HG02759 (cell line): Measurements from ENCODE around the gene MXD3.
"Not testable (repeated sequence)": the region's sequence is repeated elsewhere in the genome, so short reads cannot be mapped to it uniquely, and the experiment has no call there.

Experiments
- ATAC-seq: cut with Tn5 transposase; IDR thresholded peaks from one replicate; pipeline ENCODE4 v1.9.1; 2021; ENCODE audit warnings: mild to moderate bottlenecking, moderate library complexity; ENCODE audit not compliant: unreplicated experiment

MXD3 gene

GRCh38 chr5:177325868-177326381 lies 14.2 kb upstream of the MXD3 start:
- ATAC-seq, result no peak

- ATAC-seq, result no peak
Observed at GRCh38 chr5:177320879-177321278, 9.2 kb upstream of the MXD3 start.

- ATAC-seq, result no peak
Observed at GRCh38 chr5:177319913-177320588, 8.4 kb upstream of the MXD3 start.

GRCh38 chr5:177317959-177318377 lies 6.3 kb upstream of the MXD3 start:
- no peak for ATAC-seq

- no peak for ATAC-seq
Observed at GRCh38 chr5:177316005-177316404, 4.3 kb upstream of the MXD3 start.

- no peak for ATAC-seq
Observed at GRCh38 chr5:177315411-177315810, 3.7 kb upstream of the MXD3 start.

GRCh38 chr5:177314376-177315342 lies 3.0 kb upstream of the MXD3 start:
- no peak for ATAC-seq

GRCh38 chr5:177313561-177314259 lies 2.0 kb upstream of the MXD3 start:
- ATAC-seq, result no peak

GRCh38 chr5:177312649-177313181 lies 1.0 kb upstream of the MXD3 start:
- peak; percentile 14 for ATAC-seq

GRCh38 chr5:177311392-177311722 lies 341 bp downstream of the MXD3 start:
- ATAC-seq, result peak; percentile 1

GRCh38 chr5:177310757-177311391 lies 824 bp downstream of the MXD3 start:
- peak; percentile 23 for ATAC-seq

- ATAC-seq, result no peak
Observed at GRCh38 chr5:177310332-177310731, 1.4 kb downstream of the MXD3 start.

- no peak for ATAC-seq
Observed at GRCh38 chr5:177309351-177310191, 2.1 kb downstream of the MXD3 start.

- no peak for ATAC-seq
Observed at GRCh38 chr5:177308740-177309139, 3.0 kb downstream of the MXD3 start.

- ATAC-seq, result no peak
Observed at GRCh38 chr5:177307544-177308363, 3.9 kb downstream of the MXD3 start.

GRCh38 chr5:177306674-177307543 lies 4.8 kb downstream of the MXD3 start:
- no peak for ATAC-seq

- not testable (repeated sequence) for ATAC-seq
Observed at GRCh38 chr5:177306103-177306640, 5.5 kb downstream of the MXD3 start.
